ENCODE data around the gene TRIM24.
"Not testable (repeated sequence)": the region's sequence is repeated elsewhere in the genome, so short reads cannot be mapped to it uniquely, and the experiment has no call there.

Gene TRIM24

GRCh38 chr7:138460649-138461607 is 869 bp downstream of the TRIM24 start:
- peak; percentile 91 for DNase-seq

- DNase-seq: not testable (repeated sequence)
Observed at GRCh38 chr7:138463291-138463618, 3.2 kb downstream of the TRIM24 start.

GRCh38 chr7:138465046-138465445 is 5.0 kb downstream of the TRIM24 start:
- no peak for DNase-seq

GRCh38 chr7:138466069-138466756 is 6.2 kb downstream of the TRIM24 start:
- not testable (repeated sequence) for DNase-seq

- DNase-seq: no peak
Observed at GRCh38 chr7:138468244-138469123, 8.4 kb downstream of the TRIM24 start.

- no peak for DNase-seq
Observed at GRCh38 chr7:138470391-138471157, 10.5 kb downstream of the TRIM24 start.

- DNase-seq: no peak
Observed at GRCh38 chr7:138472292-138473079, 12.4 kb downstream of the TRIM24 start.

GRCh38 chr7:138475377-138475776 is 15.3 kb downstream of the TRIM24 start:
- DNase-seq: no peak

- DNase-seq: no peak
Observed at GRCh38 chr7:138477081-138477578, 17.1 kb downstream of the TRIM24 start.

GRCh38 chr7:138477581-138477980 is 17.5 kb downstream of the TRIM24 start:
- DNase-seq: no peak

- no peak for DNase-seq
Observed at GRCh38 chr7:138478499-138478908, 18.4 kb downstream of the TRIM24 start.

- no peak for DNase-seq
Observed at GRCh38 chr7:138480527-138480926, 20.5 kb downstream of the TRIM24 start.

- DNase-seq: no peak
Observed at GRCh38 chr7:138481447-138482380, 21.7 kb downstream of the TRIM24 start.

- DNase-seq: no peak
Observed at GRCh38 chr7:138483531-138483930, 23.5 kb downstream of the TRIM24 start.

GRCh38 chr7:138485508-138485907 is 25.4 kb downstream of the TRIM24 start:
- not testable (repeated sequence) for DNase-seq

GRCh38 chr7:138489139-138489538 is 29.1 kb downstream of the TRIM24 start:
- DNase-seq: not testable (repeated sequence)

GRCh38 chr7:138491612-138492386 is 31.7 kb downstream of the TRIM24 start:
- no peak for DNase-seq

- no peak for DNase-seq
Observed at GRCh38 chr7:138492423-138492822, 32.4 kb downstream of the TRIM24 start.

GRCh38 chr7:138493535-138493934 is 33.5 kb downstream of the TRIM24 start:
- no peak for DNase-seq
